ENCODE data around the gene CAPNS2.

DNA sequence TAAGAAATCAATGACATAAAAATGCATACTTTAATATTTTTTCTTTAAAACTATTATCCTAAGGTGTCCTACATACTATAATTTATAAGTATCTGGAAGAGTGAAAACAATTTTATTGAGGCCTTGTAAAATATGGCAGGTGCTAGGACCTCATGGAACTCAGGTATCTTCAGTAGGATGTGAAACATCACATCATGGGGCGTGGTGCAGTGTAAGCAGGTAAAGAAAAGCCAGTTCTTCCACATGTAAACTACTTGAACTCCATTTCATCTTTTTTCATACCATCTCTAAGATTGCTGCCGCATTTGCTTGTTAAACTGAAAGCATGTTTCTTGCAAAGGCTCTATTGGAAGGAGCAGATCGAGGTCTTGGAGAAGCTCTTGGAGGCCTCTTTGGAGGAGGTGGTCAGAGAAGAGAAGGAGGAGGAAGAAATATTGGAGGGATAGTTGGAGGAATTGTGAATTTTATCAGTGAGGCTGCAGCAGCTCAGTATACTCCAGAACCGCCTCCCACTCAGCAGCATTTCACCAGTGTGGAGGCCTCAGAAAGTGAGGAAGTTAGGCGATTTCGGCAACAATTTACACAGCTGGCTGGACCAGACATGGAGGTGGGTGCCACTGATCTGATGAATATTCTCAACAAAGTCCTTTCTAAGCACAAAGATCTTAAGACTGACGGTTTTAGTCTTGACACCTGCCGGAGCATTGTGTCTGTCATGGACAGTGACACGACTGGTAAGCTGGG, at the start of gene CAPNS2:
- TF ChIP-seq, protein P1, sequence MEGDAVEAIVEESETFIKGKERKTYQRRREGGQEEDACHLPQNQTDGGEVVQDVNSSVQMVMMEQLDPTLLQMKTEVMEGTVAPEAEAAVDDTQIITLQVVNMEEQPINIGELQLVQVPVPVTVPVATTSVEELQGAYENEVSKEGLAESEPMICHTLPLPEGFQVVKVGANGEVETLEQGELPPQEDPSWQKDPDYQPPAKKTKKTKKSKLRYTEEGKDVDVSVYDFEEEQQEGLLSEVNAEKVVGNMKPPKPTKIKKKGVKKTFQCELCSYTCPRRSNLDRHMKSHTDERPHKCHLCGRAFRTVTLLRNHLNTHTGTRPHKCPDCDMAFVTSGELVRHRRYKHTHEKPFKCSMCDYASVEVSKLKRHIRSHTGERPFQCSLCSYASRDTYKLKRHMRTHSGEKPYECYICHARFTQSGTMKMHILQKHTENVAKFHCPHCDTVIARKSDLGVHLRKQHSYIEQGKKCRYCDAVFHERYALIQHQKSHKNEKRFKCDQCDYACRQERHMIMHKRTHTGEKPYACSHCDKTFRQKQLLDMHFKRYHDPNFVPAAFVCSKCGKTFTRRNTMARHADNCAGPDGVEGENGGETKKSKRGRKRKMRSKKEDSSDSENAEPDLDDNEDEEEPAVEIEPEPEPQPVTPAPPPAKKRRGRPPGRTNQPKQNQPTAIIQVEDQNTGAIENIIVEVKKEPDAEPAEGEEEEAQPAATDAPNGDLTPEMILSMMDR (IDR thresholded peaks at IDR 0.05): no peak
- no peak for TF ChIP-seq POLR2A (IDR thresholded peaks at IDR 0.05)

Measured in adrenal gland (tissue), 5 donors.